ENCODE results near the gene PWP1. TPM values are rescaled to one million over a fixed set of nuclear protein-coding genes. Genes with fewer than 3 reads are reported as not detected.

Gene PWP1
- total and polyA plus RNA-seq, 2 of the 4 experiments (the other 2 are of a cell fraction): 143 to 179 TPM

GRCh38 chr12:107660235-107660634 lies 25.4 kb upstream of the PWP1 start:
- no peaks in the 10 kb centered on the region for H3K9me3 ChIP-seq (ENCODE audit: control insufficient read depth, insufficient read depth, low read length)
- H3K4me1 ChIP-seq (ENCODE audit: control insufficient read depth, insufficient read depth, low read length): no peaks in the 10 kb centered on the region
- WGBS, 2 experiments (ENCODE audit: extremely low coverage in 2 of 2, insufficient read length in 1 of 2): 84% methylated on average over 3 of the region's 8 CpGs; no CpG with 5 or more reads in 1 of the 2 experiments
- H3K23ac ChIP-seq (ENCODE audit: low read depth, low read length): no peak overlapping the region
- H3K79me1 ChIP-seq (ENCODE audit: low read depth in 1 of 2, low read length in 2 of 2): no peaks in the 10 kb centered on the region
- POLR2A ChIA-PET (ENCODE audit: unreplicated experiment): no interaction called here
- H2BK20ac ChIP-seq (ENCODE audit: low read depth, low read length): no peak overlapping the region
- H3K27ac ChIP-seq (ENCODE audit: insufficient read depth, low read length): no peak overlapping the region
- no peak overlapping the region for H2BK15ac ChIP-seq (ENCODE audit: low read depth, low read length)
- TF ChIP-seq CTCF (conservative IDR thresholded peaks at IDR 0.05; ENCODE audit: low read depth, low read length) (no peak), RAD21 (IDR thresholded peaks at IDR 0.05; ENCODE audit: low read length) (no peak), MXI1 (IDR thresholded peaks at IDR 0.05; ENCODE audit: borderline replicate concordance, low read depth, low read length) (no peak), SMC3 (IDR thresholded peaks at IDR 0.05; ENCODE audit: low read depth, low read length) (no peak), BHLHE40 (IDR thresholded peaks at IDR 0.05; ENCODE audit: low read depth, low read length) (no peak), NFE2L2 (IDR thresholded peaks at IDR 0.05; ENCODE audit: low read depth, low read length) (no peak), CEBPB (IDR thresholded peaks at IDR 0.05; ENCODE audit: low read depth, low read length) (no peak), RCOR1 (IDR thresholded peaks at IDR 0.05; ENCODE audit: insufficient replicate concordance, low read length) (no peak), MAZ (IDR thresholded peaks at IDR 0.05; ENCODE audit: borderline replicate concordance, low read depth, low read length) (no peak), CHD1 (IDR thresholded peaks at IDR 0.05; ENCODE audit: low read depth, low read length) (no peak), MAFK (IDR thresholded peaks at IDR 0.05; ENCODE audit: low read depth, low read length) (no peak), FOS (IDR thresholded peaks at IDR 0.05; ENCODE audit: low read depth, low read length) (no peak), POLR2A (IDR thresholded peaks at IDR 0.05; ENCODE audit: low read depth, low read length) (no peak), RFX5 (IDR thresholded peaks at IDR 0.05; ENCODE audit: low read depth, low read length) (no peak)
- TF ChIP-seq, protein P1, sequence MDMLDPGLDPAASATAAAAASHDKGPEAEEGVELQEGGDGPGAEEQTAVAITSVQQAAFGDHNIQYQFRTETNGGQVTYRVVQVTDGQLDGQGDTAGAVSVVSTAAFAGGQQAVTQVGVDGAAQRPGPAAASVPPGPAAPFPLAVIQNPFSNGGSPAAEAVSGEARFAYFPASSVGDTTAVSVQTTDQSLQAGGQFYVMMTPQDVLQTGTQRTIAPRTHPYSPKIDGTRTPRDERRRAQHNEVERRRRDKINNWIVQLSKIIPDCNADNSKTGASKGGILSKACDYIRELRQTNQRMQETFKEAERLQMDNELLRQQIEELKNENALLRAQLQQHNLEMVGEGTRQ (IDR thresholded peaks at IDR 0.05; ENCODE audit: low read depth, low read length): no peak
- TF ChIP-seq, protein P2, sequence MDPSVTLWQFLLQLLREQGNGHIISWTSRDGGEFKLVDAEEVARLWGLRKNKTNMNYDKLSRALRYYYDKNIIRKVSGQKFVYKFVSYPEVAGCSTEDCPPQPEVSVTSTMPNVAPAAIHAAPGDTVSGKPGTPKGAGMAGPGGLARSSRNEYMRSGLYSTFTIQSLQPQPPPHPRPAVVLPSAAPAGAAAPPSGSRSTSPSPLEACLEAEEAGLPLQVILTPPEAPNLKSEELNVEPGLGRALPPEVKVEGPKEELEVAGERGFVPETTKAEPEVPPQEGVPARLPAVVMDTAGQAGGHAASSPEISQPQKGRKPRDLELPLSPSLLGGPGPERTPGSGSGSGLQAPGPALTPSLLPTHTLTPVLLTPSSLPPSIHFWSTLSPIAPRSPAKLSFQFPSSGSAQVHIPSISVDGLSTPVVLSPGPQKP (IDR thresholded peaks at IDR 0.05; ENCODE audit: borderline replicate concordance, low read depth, low read length): no peak
- DNase-seq (no peak), ATAC-seq (ENCODE audit: low read depth) (no peak)
- H4K8ac ChIP-seq (ENCODE audit: low read depth in 2 of 2, low read length in 2 of 2): no peak overlapping the region
- no peak overlapping the region for H3K4me3 ChIP-seq (ENCODE audit: insufficient read depth, low read depth, low read length)
- H3K9ac ChIP-seq (ENCODE audit: low read depth, low read length): no peak overlapping the region
- no peaks in the 10 kb centered on the region for H3K36me3 ChIP-seq (ENCODE audit: control insufficient read depth, insufficient read depth, low read length)
- H3K4me2 ChIP-seq (ENCODE audit: low read depth, low read length): no peak overlapping the region
- CTCF ChIA-PET: interaction anchor here (0.5 to 1.0 kb wide), 2 partner anchors 16 to 606 kb away, joined by 3 read pairs; no protein-coding TSS in a partner anchor
- no TSS peak for BruUV-seq (replicated peaks)
- dilution Hi-C loops (cut with HindIII; ENCODE audit: low sequenced_read_pairs, unreplicated experiment) (no loop called here), intact Hi-C loops (cut with micrococcal nuclease) (no loop called here), in situ Hi-C loops (cut with MboI; ENCODE audit: low sequenced_read_pairs) (no loop called here)
- H2BK120ac ChIP-seq (ENCODE audit: low read depth, low read length): no peak overlapping the region
- no peak overlapping the region for H3K56ac ChIP-seq (ENCODE audit: extremely low read depth, insufficient read depth, low read length)
- no peak overlapping the region for H4K5ac ChIP-seq (ENCODE audit: low read depth, low read length)
- no peak overlapping the region for H2AK9ac ChIP-seq (replicated peaks; ENCODE audit: low read depth, low read length, poor library complexity)
- H3K4ac ChIP-seq (ENCODE audit: low read depth, low read length): no peak overlapping the region
- no peaks in the 10 kb centered on the region for H4K20me1 ChIP-seq (ENCODE audit: insufficient read depth, low read length)
- H3K18ac ChIP-seq (ENCODE audit: low read depth, low read length): no peak overlapping the region
- no peak overlapping the region for H2AK5ac ChIP-seq (ENCODE audit: low read depth, low read length)
- H3K27me3 ChIP-seq (ENCODE audit: control insufficient read depth, insufficient read depth, low read length): peaks cover 1% of the 10 kb centered on the region; the same call in 1 of the 2 replicates
- no peak overlapping the region for H2BK5ac ChIP-seq (ENCODE audit: low read depth, low read length, poor library complexity, severe bottlenecking)
- no peak overlapping the region for H2AFZ ChIP-seq (replicated peaks; ENCODE audit: low read length, poor library complexity)
- H4K91ac ChIP-seq (ENCODE audit: insufficient read depth, low read depth, low read length): no peak overlapping the region
- H3K9me1 ChIP-seq (ENCODE audit: insufficient read depth, low read length): no peaks in the 10 kb centered on the region; the same call in 1 of the 2 replicates
- no peak overlapping the region for H3K14ac ChIP-seq (replicated peaks; ENCODE audit: low read depth, low read length)

All from IMR-90 (cell line).